Effector memory CD4-positive, alpha-beta T cell (primary cell): ENCODE measurements around the gene ZFYVE28.

Experiments
- DNase-seq, 3 donors: peaks; one replicate each; pipeline ENCODE4 v3.0.0-alpha.2; 2020
- H3K27ac ChIP-seq: 2 replicates; pipeline ENCODE4 v1.7.0; 2013; ENCODE audit warnings: mild to moderate bottlenecking, low read length, moderate library complexity; ENCODE audit not compliant: insufficient read depth, poor library complexity, severe bottlenecking
- H3K27me3 ChIP-seq: replicated peaks from 2 replicates; pipeline ENCODE4 v1.7.0; 2013; ENCODE audit warnings: mild to moderate bottlenecking, low read length; ENCODE audit not compliant: insufficient read depth, control insufficient read depth, poor library complexity, severe bottlenecking
- H3K36me3 ChIP-seq: 2 replicates; pipeline ENCODE4 v1.7.0; 2013; ENCODE audit warnings: mild to moderate bottlenecking, low read length, moderate library complexity; ENCODE audit not compliant: control insufficient read depth, insufficient read depth
- H3K4me1 ChIP-seq: 2 replicates; pipeline ENCODE4 v1.7.0; 2013; ENCODE audit warnings: low read length, mild to moderate bottlenecking; ENCODE audit not compliant: control insufficient read depth, insufficient read depth, poor library complexity, severe bottlenecking
- H3K4me3 ChIP-seq: 2 replicates; pipeline ENCODE4 v1.7.0; 2013; ENCODE audit warnings: low read length, low read depth, mild to moderate bottlenecking; ENCODE audit not compliant: insufficient read depth, poor library complexity, severe bottlenecking
- H3K9me3 ChIP-seq: 2 replicates; pipeline ENCODE4 v1.7.0; 2013; ENCODE audit warnings: mild to moderate bottlenecking, low read length, moderate library complexity; ENCODE audit not compliant: control insufficient read depth

Gene ZFYVE28

DNA sequence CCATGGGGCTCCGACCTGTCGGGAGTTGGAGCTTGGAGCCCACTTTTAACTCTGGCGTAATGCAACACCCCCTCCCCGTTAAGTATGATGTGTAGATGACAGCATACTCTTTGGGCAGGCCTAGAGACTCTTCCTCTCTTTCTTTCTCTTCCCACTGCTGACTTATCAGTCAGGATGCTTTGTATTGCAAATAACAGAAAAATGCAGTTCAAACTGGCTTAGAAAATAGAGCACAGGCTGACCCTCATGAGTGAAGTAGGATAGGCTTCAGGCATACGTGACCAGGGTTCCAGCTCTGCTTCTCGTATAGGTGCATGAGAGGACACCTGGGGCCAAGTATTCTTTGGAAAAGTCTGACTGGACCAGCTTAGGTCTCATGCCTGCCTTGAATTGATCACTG is 27.1 kb upstream of the ZFYVE28 start:
- H3K9me3 ChIP-seq = no peaks in the 10 kb centered on the region
- no peaks in the 10 kb centered on the region for H3K27me3 ChIP-seq
- no peaks in the 10 kb centered on the region for H3K36me3 ChIP-seq
- peaks cover 6% of the 10 kb centered on the region for H3K4me1 ChIP-seq
- DNase-seq = no peak
- H3K4me3 ChIP-seq = no peak overlapping the region
- no peak overlapping the region for H3K27ac ChIP-seq

DNA sequence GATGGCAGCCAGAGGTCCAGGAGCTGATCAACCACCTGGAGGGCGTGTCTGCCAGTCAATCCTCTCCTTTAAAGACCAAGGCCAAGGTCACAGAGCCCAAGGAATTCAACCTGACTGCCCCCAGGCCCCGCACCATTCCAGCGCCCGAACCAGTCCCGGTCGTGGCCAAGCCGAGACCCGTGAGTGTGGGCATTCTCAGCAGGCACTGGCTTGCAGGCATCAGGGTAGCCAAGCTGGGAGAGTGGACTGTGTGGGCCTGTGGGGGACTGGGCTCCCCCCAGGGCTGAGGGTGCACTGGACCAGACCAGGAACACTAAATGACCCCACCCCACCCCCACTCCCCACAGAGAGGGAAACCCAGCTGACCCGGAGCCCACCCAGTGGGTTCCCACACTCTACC is 26.7 kb upstream of the ZFYVE28 start:
- Histone ChIP-seq H3K36me3 (no peaks in the 10 kb centered on the region), H3K27me3 (no peaks in the 10 kb centered on the region), H3K4me1 (peaks cover 6% of the 10 kb centered on the region), H3K9me3 (no peaks in the 10 kb centered on the region), H3K4me3 (no peak overlapping the region), H3K27ac (no peak overlapping the region)
- no peak for DNase-seq

DNA sequence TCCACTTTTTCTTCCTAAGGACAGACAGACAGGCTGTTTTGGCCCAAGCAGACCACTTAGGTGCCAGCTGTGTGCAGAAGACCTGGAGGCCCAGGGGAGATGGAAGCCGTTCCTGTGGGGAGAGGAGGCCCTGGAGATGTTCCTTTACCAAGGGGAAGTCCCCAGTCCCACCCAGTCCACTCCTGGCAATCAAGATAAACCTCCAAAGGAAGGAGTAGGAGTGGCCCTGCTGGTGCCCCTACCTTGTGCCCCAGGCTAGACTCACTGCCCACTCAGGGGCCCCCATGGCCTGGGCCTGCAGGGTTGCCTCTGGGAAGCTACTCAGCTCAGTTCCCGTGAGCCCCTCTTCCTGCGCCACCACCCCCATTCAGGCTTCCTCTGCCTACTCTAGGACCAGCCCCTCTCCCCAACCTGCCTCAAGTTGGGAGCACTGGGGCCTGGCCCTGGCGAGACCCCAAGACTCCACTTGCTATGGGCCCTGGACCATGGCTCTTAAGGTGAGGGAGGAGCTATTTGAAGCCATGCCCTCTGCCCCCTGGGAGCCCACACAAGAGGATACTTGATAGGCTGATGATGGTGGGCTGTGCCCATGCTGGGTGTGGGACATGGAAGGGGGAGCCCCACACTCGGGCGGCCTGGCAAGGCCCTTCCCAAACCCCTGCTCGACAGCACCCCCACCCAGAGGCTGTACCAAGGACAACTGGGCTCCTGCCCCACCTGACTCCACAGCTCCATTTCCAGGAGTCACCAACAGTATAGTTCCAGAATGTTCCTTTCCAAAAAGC is 25.7 kb upstream of the ZFYVE28 start:
- DNase-seq = no peak
- Histone ChIP-seq H3K27me3 (no peaks in the 10 kb centered on the region), H3K4me3 (no peak overlapping the region), H3K27ac (no peak overlapping the region), H3K36me3 (no peaks in the 10 kb centered on the region), H3K4me1 (peaks cover 6% of the 10 kb centered on the region), H3K9me3 (no peaks in the 10 kb centered on the region)

DNA sequence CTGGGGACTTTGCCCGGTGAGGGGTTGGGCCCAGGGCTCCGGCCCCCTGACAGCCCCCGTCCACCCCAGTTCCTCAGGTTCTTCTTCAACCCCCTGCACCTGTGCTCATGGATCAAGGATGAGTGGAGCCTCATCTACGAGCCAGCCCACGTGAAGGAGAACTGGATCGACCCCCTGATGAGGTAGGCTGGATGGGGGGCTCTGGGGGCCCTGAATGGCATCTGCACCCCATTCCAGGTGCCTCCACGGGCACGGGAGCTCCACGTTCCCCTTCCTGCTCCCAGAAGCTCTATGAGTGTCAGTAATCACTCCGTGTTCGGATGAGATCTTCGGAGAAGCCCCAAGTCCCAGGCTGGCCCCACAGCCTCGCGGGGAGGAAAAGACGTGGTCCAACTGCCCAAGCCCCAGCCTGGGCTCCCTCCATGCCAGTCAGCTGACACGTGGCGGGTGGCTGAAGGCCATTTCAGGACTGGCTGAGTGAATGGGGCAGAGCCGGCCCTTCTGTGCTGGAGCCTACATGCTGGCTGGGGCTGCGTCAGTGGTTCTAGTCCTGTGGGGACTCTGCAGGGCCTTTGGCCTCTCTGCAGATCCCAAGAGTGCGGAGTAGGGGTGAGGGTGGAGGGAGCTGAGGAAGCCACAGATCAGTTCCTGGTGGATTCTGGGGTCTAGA is 24.8 kb upstream of the ZFYVE28 start:
- peaks cover 6% of the 10 kb centered on the region for H3K4me1 ChIP-seq
- H3K9me3 ChIP-seq = no peaks in the 10 kb centered on the region
- no peaks in the 10 kb centered on the region for H3K36me3 ChIP-seq
- no peak overlapping the region for H3K27ac ChIP-seq
- H3K4me3 ChIP-seq = no peak overlapping the region
- no peak for DNase-seq
- no peaks in the 10 kb centered on the region for H3K27me3 ChIP-seq

DNA sequence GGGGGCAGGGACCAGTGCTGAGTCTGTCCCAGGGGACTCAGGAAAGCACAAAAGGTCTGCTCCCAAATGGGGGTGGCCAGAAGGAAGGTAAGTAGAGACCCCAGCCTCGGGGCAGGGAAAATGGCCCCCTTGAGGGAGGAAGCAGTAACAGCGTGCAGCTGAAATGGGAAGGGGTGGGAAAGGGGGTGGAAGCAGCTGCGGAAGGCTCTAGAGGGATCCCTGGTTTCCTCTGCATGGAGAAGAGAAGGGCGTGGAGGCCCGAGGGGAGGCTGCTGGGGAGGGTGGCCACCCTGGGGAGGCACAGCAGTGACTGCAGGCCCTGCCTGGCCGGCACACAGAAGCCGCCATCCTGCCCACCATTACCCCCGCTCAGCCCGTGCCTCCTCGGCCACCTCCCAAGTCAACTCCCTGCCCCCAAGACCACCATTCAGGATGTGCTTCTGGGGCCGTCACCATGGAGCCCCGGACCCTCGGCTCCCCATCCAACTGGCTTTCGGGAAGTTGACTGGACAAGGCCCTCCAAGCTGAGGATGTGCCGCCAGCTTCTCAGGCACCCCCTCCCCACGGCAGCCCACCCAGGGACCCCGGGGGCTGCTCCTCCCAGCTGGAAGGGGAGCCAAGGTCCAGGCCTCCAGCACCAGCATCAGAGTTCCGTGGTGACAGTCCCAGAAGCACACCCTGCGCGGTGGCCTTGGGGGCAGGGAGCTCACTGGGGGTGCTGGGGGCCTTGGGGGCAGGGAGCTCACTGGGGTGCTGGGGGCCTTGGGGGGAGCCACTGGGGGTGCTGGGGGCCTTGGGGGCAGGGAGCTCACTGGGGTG is 23.9 kb upstream of the ZFYVE28 start:
- Histone ChIP-seq H3K4me1 (peaks cover 6% of the 10 kb centered on the region), H3K9me3 (no peaks in the 10 kb centered on the region), H3K27me3 (no peaks in the 10 kb centered on the region), H3K27ac (no peak overlapping the region), H3K4me3 (no peak overlapping the region), H3K36me3 (no peaks in the 10 kb centered on the region)
- DNase-seq = no peak

DNA sequence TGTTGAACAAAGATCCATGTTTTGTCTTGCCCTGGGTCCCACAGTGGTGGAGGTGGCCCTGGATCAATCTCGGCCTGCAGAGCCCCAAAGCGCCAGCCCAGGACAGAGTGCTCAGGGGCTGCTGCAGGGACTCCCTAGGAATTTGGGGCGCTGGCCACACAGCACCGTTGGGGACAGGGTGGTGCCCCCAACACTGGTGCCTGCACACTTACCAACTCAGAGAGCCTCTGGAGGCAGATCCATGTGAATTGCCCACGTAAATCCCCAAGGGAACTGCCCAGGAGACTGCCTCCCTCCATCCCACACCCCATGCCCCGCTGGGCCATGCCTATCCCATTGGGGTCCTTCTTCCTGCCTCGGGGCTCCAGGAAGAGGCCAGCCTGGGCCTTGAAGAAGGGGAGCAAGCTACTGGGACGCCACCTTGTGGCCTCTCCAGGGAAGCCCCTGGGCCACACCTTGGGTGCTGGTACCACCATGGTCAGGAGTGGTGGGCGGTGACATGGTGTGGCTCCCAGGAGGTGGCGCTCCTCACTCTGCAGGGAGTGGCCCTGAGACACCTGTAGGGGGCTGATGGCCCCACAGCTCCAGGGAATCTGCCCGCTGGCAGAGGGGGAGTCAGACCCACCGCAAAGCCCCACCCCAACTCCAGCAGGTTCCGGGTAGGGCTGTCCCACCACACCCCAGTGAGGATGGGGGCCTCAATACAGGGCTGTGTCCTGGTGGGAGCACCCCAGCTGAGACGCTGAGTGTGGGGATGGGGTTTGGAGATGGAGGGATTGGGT is 23.1 kb upstream of the ZFYVE28 start:
- H3K27me3 ChIP-seq = no peaks in the 10 kb centered on the region
- peaks cover 6% of the 10 kb centered on the region for H3K4me1 ChIP-seq
- DNase-seq = peak; percentile 43 to 61 (median 50)
- no peak overlapping the region for H3K4me3 ChIP-seq
- H3K36me3 ChIP-seq = no peaks in the 10 kb centered on the region
- no peaks in the 10 kb centered on the region for H3K9me3 ChIP-seq
- no peak overlapping the region for H3K27ac ChIP-seq

DNA sequence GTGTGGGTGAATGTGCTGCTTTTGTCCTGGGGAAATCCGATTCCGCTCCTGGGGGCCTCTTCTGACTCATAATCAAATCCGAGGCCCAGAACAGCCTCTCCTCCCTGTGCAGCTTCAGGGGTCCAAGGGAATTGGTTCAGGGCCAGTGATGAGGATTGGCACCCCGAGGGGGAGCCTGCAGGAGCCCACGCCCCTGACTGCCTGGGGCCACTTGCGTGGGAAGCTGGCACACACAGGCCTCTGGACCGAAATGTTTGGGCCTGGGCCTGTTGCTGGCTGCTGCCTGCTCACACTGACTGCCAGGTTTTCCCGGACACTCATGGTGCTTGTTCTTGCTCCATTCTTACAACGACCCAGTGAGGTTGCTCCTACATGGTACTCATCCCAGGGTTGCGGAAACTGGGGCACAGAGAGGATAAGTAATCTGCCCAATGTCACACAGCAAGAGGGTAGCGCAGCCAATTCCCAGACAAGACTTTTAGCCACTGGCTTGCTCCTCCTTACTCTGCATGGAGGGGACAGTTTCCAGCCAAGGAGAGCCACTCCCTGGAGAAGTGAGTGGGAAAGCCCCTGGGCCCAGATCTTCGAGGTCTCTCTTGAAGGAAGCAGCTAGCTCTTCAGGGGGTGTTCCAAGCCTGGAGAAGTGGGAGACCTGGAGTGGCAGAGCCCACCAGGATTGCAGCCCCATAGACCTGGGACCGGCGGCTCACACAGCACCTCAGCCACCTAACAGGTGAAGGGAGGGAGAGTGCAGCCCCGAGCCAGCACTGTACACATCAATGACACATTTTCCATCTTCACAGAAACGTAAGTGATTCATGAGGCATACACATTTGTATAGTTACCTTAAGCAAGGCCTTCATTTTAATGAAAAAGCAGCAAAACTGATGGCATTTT is 20.6 kb upstream of the ZFYVE28 start:
- Histone ChIP-seq H3K27me3 (no peaks in the 10 kb centered on the region), H3K9me3 (no peaks in the 10 kb centered on the region), H3K27ac (no peak overlapping the region), H3K4me3 (no peak overlapping the region), H3K36me3 (no peaks in the 10 kb centered on the region), H3K4me1 (peaks cover 6% of the 10 kb centered on the region)
- DNase-seq = no peak

DNA sequence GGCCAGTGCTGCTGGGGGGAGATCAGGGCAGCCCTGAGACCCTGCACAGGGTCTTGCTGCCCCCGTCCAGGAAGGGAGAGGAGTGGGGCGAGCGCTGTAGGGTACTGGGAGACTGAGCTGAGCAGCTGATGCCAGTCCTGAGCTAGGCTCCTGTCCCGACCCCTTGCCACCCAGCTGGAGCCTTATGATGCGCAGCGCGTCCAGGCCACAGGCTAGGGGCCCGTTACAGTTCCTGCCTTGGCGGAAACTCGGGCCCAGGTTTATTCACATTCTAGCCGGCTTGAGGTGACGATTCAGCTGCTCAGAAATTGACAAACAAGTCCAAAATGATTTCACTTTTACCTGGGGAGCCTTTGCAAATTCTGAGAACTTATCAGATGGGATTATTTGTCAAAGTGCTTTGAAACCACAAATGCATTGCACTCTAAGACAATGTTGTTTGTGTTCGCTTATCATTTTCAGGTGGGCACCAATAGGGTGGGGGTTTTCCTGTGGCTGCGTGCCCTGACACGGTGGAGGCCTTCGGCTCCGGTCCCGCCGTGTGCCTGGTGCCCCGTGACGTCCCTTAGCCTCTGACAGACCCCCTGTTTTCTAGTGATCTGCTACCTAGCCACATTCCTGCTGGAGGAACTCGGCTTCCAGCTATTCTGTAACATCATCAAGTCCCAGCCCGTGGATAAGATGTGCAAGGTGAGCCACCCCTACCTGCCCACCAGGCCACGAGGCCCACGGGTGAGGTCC is 19.2 kb upstream of the ZFYVE28 start:
- Histone ChIP-seq H3K27me3 (no peaks in the 10 kb centered on the region), H3K4me3 (no peak overlapping the region), H3K9me3 (no peaks in the 10 kb centered on the region), H3K27ac (no peak overlapping the region), H3K4me1 (peaks cover 6% of the 10 kb centered on the region), H3K36me3 (no peaks in the 10 kb centered on the region)
- DNase-seq = no peak
